Body of pancreas (tissue), 4 donors: ENCODE data around the gene PCDH15.

Source experiments
- CTCF ChIP-seq, 7 experiments: fragments of 450-650 bp in 4 of 7; fragments of 200-600 bp in 3 of 7; sonication (generic) in 3 of 7; IDR thresholded peaks; one replicate each; pipeline ENCODE4 v1.5.1; 2016 to 2019; ENCODE audit warnings: antibody characterized with exemption in 7 of 7
- POLR2A ChIP-seq, 3 donors: fragments of 450-650 bp; IDR thresholded peaks; one replicate each; pipeline ENCODE4 v1.6.1; 2016; ENCODE audit warnings: antibody characterized with exemption in 3 of 3, mild to moderate bottlenecking in 2 of 3

GRCh38 chr10:54691331-54691730 lies 109.7 kb downstream of the PCDH15 start:
- TF ChIP-seq CTCF (IDR thresholded peaks at IDR 0.05) (no peak), POLR2A (IDR thresholded peaks at IDR 0.05) (no peak)
